ENCODE results near the gene SYT7. TPM values are rescaled to one million over a fixed set of nuclear protein-coding genes. Genes with fewer than 3 reads are reported as not detected.
A peak's percentile ranks its signal among the peaks of the same experiment; 100 is the strongest.

SYT7 gene
- total RNA-seq, 2 experiments from 2014 or later: not detected

DNA sequence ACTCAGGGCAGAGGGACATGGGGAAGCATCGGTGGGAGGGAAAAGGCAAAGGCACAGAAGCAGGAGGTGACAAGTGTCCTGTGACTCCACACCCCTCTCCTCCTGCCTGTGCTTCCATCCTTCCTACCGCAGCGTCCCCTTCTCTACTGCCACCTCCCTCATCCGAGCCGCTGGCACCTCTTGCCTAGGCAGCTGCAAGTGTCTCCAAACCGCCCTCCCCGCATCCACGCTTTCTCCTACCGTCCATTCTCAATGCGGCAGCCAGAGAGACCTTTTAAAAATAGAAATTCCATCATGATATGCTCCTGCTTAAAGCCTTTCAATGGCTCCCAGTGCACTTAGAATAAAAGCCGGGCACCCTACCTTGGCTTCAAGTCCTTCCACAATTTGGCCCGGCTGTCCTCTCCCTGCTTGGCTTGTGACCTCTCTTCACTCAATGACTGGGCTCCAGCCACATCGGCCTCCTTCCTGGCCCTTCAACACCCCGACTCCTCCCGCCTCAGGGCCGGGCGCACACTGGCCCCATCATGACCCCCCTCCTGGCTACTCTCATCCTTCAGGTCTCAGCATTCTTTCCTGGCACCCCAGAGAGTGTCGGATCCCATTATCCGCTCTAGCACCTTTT lies 55.8 kb downstream of the SYT7 start:
- H3K27me3 Mint-ChIP-seq: peaks cover 13% of the 10 kb centered on the region
- H3K4me3 Mint-ChIP-seq: no peak overlapping the region
- POLR2A ChIA-PET: no interaction called here
- intact Hi-C loops (cut with micrococcal nuclease): no loop called here
- CTCF ChIA-PET: no interaction called here
- no peaks in the 10 kb centered on the region for H3K36me3 Mint-ChIP-seq
- H3K27ac Mint-ChIP-seq: no peak overlapping the region
- no peak for DNase-seq
- no peaks in the 10 kb centered on the region for H3K9me3 Mint-ChIP-seq
- no peaks in the 10 kb centered on the region for H3K4me1 Mint-ChIP-seq (ENCODE audit: low read depth)

- ChIA-PET CTCF (interaction anchor here (1.2 kb wide), 1 partner anchor 7 kb away, joined by 6 read pairs; no protein-coding TSS in a partner anchor), POLR2A (no interaction called here)
- H3K27ac Mint-ChIP-seq: no peak overlapping the region
- H3K36me3 Mint-ChIP-seq: no peaks in the 10 kb centered on the region
- no peak overlapping the region for H3K4me3 Mint-ChIP-seq
- DNase-seq: no peak
- peaks cover 13% of the 10 kb centered on the region for H3K27me3 Mint-ChIP-seq
- H3K4me1 Mint-ChIP-seq (ENCODE audit: low read depth): no peaks in the 10 kb centered on the region
- no peaks in the 10 kb centered on the region for H3K9me3 Mint-ChIP-seq
- intact Hi-C loops (cut with micrococcal nuclease): no loop called here
Observed at GRCh38 chr11:61524446-61524845, 56.4 kb downstream of the SYT7 start.

DNA sequence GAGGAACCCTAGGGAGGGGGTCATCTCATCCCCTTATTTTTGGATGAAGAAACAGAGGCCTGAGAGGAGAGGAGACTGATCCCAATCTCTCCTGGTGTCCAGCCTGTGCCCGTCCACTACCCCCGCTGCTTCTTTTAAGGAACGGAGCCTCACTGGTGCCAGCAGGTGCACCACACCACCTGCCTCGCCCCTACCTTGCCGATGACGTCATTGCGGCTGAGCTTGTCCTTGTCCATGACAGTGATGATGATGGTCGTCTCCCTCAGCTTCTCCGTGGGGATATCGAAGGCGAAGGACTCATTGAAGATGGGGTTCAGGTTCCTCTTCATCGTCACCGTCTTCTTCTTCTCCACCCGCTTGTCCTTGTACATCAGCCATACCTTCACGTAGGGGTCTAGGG lies 58.0 kb downstream of the SYT7 start:
- no peak for DNase-seq
- Mint-ChIP-seq H3K9me3 (no peaks in the 10 kb centered on the region), H3K4me3 (no peak overlapping the region), H3K27ac (no peak overlapping the region), H3K27me3 (peaks cover 13% of the 10 kb centered on the region), H3K4me1 (ENCODE audit: low read depth) (no peaks in the 10 kb centered on the region), H3K36me3 (no peaks in the 10 kb centered on the region)
- intact Hi-C loops (cut with micrococcal nuclease): no loop called here
- ChIA-PET POLR2A (no interaction called here), CTCF (interaction anchor here (1.2 to 12.8 kb wide), 2 partner anchors 9 to 45 kb away, joined by 6 to 277 read pairs; a partner anchor contains a TSS)

- H3K9me3 Mint-ChIP-seq: no peaks in the 10 kb centered on the region
- DNase-seq: no peak
- ChIA-PET CTCF (interaction anchor here (1.0 to 12.8 kb wide), 13 partner anchors 9 to 215 kb away, joined by 4 to 277 read pairs (median 10); partner anchors contain the start of gene LRRC10B), POLR2A (interaction anchor here (1.4 kb wide), 1 partner anchor 38 kb away, joined by 3 read pairs; a partner anchor contains a TSS)
- H3K27me3 Mint-ChIP-seq: peaks cover 15% of the 10 kb centered on the region
- H3K27ac Mint-ChIP-seq: no peak overlapping the region
- H3K36me3 Mint-ChIP-seq: no peaks in the 10 kb centered on the region
- peaks cover 7% of the 10 kb centered on the region for H3K4me1 Mint-ChIP-seq (ENCODE audit: low read depth)
- H3K4me3 Mint-ChIP-seq: no peak overlapping the region
- intact Hi-C loops (cut with micrococcal nuclease): loop anchor here (10.0 kb wide), 1 partner anchor 107 kb away; no protein-coding TSS in a partner anchor
Observed at GRCh38 chr11:61518032-61518795, 62.7 kb downstream of the SYT7 start.

- peak overlapping the region; percentile 24 for H3K4me3 Mint-ChIP-seq
- intact Hi-C loops (cut with micrococcal nuclease): loop anchor here (1.0 to 10.0 kb wide), 4 partner anchors 40 to 181 kb away; no protein-coding TSS in a partner anchor
- H3K36me3 Mint-ChIP-seq: no peaks in the 10 kb centered on the region
- no peaks in the 10 kb centered on the region for H3K9me3 Mint-ChIP-seq
- CTCF ChIA-PET: interaction anchor here (0.6 to 12.8 kb wide), 42 partner anchors 9 to 263 kb away, joined by 3 to 277 read pairs (median 4); partner anchors contain the start of genes CYB561A3 and LRRC10B
- H3K27me3 Mint-ChIP-seq: peaks cover 18% of the 10 kb centered on the region
- H3K27ac Mint-ChIP-seq: no peak overlapping the region
- DNase-seq: peak; percentile 60
- POLR2A ChIA-PET: interaction anchor here (0.9 to 1.7 kb wide), 3 partner anchors 35 to 70 kb away, joined by 3 to 4 read pairs (median 3); a partner anchor contains a TSS
- peaks cover 7% of the 10 kb centered on the region for H3K4me1 Mint-ChIP-seq (ENCODE audit: low read depth)
Observed at GRCh38 chr11:61516675-61517572, 64.0 kb downstream of the SYT7 start.

DNA sequence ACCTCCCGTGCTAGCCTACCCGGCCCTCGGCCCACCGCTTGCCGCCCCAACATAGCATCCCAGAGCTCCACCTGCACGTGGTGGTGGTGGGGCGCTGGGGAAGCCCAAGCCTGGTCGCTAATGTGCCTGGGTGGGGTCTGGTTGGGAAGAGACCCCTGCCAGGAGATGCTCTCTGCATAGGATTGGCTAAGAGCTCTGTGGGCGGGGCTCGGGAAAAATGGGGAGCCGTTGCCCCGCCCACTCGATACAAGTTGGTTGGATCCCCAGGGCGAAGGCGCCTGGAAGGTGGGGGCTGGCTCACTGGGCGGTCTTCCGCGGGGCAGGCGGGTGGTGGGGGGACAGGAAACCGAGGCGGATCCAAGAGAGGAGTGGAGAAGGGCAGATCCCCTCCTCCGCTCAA lies 64.7 kb downstream of the SYT7 start:
- POLR2A ChIA-PET: interaction anchor here (1.7 kb wide), 1 partner anchor 69 kb away, joined by 4 read pairs; no protein-coding TSS in a partner anchor
- DNase-seq: no peak

GRCh38 chr11:61515686-61516085 lies 65.2 kb downstream of the SYT7 start:
- Mint-ChIP-seq H3K4me1 (ENCODE audit: low read depth) (peaks cover 7% of the 10 kb centered on the region), H3K9me3 (no peaks in the 10 kb centered on the region), H3K27ac (no peak overlapping the region), H3K27me3 (peaks cover 24% of the 10 kb centered on the region), H3K36me3 (no peaks in the 10 kb centered on the region), H3K4me3 (no peak overlapping the region)
- intact Hi-C loops (cut with micrococcal nuclease): loop anchor here (10.0 kb wide), 1 partner anchor 109 kb away; no protein-coding TSS in a partner anchor
- POLR2A ChIA-PET: no interaction called here
- CTCF ChIA-PET: interaction anchor here (0.9 to 12.8 kb wide), 14 partner anchors 8 to 137 kb away, joined by 3 to 277 read pairs (median 12); partner anchors contain the start of gene LRRC10B
- DNase-seq: no peak

More for the DNA sequence above, 64.7 kb downstream of the SYT7 start:
- peaks cover 20% of the 10 kb centered on the region for H3K27me3 Mint-ChIP-seq
- CTCF ChIA-PET: interaction anchor here (0.8 to 12.8 kb wide), 30 partner anchors 9 to 262 kb away, joined by 3 to 277 read pairs (median 8); partner anchors contain the start of genes CYB561A3 and LRRC10B
- H3K27ac Mint-ChIP-seq: no peak overlapping the region
- intact Hi-C loops (cut with micrococcal nuclease): loop anchor here (10.0 kb wide), 1 partner anchor 109 kb away; no protein-coding TSS in a partner anchor
- no peak overlapping the region for H3K4me3 Mint-ChIP-seq
- H3K4me1 Mint-ChIP-seq (ENCODE audit: low read depth): peaks cover 7% of the 10 kb centered on the region
- H3K9me3 Mint-ChIP-seq: no peaks in the 10 kb centered on the region
- H3K36me3 Mint-ChIP-seq: no peaks in the 10 kb centered on the region

GRCh38 chr11:61514050-61514917 lies 66.6 kb downstream of the SYT7 start:
- Mint-ChIP-seq H3K27me3 (peaks cover 28% of the 10 kb centered on the region), H3K4me1 (ENCODE audit: low read depth) (peaks cover 7% of the 10 kb centered on the region), H3K4me3 (no peak overlapping the region), H3K27ac (no peak overlapping the region), H3K36me3 (no peaks in the 10 kb centered on the region), H3K9me3 (no peaks in the 10 kb centered on the region)
- no peak for DNase-seq
- ChIA-PET CTCF (interaction anchor here (0.8 to 12.8 kb wide), 6 partner anchors 12 to 79 kb away, joined by 3 to 277 read pairs (median 6); a partner anchor contains a TSS), POLR2A (no interaction called here)
- intact Hi-C loops (cut with micrococcal nuclease): loop anchor here (10.0 kb wide), 1 partner anchor 111 kb away; no protein-coding TSS in a partner anchor

GRCh38 chr11:61513143-61513765 lies 67.6 kb downstream of the SYT7 start:
- no peak for DNase-seq
- intact Hi-C loops (cut with micrococcal nuclease): loop anchor here (10.0 kb wide), 1 partner anchor 112 kb away; no protein-coding TSS in a partner anchor
- no peaks in the 10 kb centered on the region for H3K36me3 Mint-ChIP-seq
- H3K27me3 Mint-ChIP-seq: peaks cover 29% of the 10 kb centered on the region
- no peak overlapping the region for H3K4me3 Mint-ChIP-seq
- POLR2A ChIA-PET: no interaction called here
- no peaks in the 10 kb centered on the region for H3K9me3 Mint-ChIP-seq
- CTCF ChIA-PET: interaction anchor here (0.7 to 12.8 kb wide), 5 partner anchors 19 to 68 kb away, joined by 3 to 277 read pairs (median 9); partner anchors contain the start of gene SYT7
- H3K4me1 Mint-ChIP-seq (ENCODE audit: low read depth): peaks cover 8% of the 10 kb centered on the region
- no peak overlapping the region for H3K27ac Mint-ChIP-seq

DNA sequence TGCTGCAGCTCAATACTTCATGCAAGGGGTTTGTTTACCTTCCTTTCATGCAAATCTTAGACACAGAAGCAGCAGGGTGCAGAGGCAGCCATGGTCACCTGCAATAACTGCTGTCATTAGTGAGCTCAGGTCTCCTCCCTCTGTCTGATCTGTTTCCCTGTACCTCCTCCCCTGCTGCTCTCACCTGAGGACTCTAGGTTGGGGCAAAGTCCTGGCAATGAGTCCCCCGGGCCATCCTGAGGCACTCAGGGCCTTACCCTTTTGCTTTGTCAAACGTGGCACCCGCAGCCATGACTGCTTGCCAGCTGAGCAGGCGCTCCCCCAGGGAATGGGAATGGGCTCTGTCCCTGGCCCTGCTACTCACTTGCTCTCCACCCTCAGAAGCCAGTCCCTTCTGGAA lies 68.4 kb downstream of the SYT7 start:
- H3K4me3 Mint-ChIP-seq: no peak overlapping the region
- H3K4me1 Mint-ChIP-seq (ENCODE audit: low read depth): peaks cover 14% of the 10 kb centered on the region
- DNase-seq: no peak
- H3K9me3 Mint-ChIP-seq: no peaks in the 10 kb centered on the region
- H3K36me3 Mint-ChIP-seq: no peaks in the 10 kb centered on the region
- H3K27ac Mint-ChIP-seq: no peak overlapping the region
- CTCF ChIA-PET: interaction anchor here (0.7 to 12.8 kb wide), 4 partner anchors 35 to 126 kb away, joined by 3 to 277 read pairs (median 6); partner anchors contain the start of gene SYT7
- intact Hi-C loops (cut with micrococcal nuclease): loop anchor here (10.0 kb wide), 1 partner anchor 112 kb away; no protein-coding TSS in a partner anchor
- peaks cover 34% of the 10 kb centered on the region for H3K27me3 Mint-ChIP-seq
- POLR2A ChIA-PET: no interaction called here

All from activated CD4-positive, alpha-beta memory T cell treated with anti-CD3 and anti-CD28 coated beads for 36 hours (primary cell).